ENCODE data around the gene TM7SF2. TPM values are rescaled to one million over a fixed set of nuclear protein-coding genes. Genes with fewer than 3 reads are reported as not detected.
"Not testable (repeated sequence)": the region's sequence is repeated elsewhere in the genome, so short reads cannot be mapped to it uniquely, and the experiment has no call there.

TM7SF2 gene
- polyA plus RNA-seq, 10 donors = 6.4 to 12.8 (median 10.2) TPM

- no peak for DNase-seq
Measured at GRCh38 chr11:65113839-65114238, 2.2 kb downstream of the TM7SF2 start.

GRCh38 chr11:65114538-65115171 is 3.0 kb downstream of the TM7SF2 start:
- no peak for DNase-seq

GRCh38 chr11:65115361-65116082 is 3.9 kb downstream of the TM7SF2 start:
- DNase-seq = no peak

GRCh38 chr11:65116370-65117205 is 4.9 kb downstream of the TM7SF2 start:
- no peak for DNase-seq

- DNase-seq = peak; percentile 99 to 100 (median 99)
Measured at GRCh38 chr11:65117206-65118096, 5.8 kb downstream of the TM7SF2 start, which contains the start of gene ZNHIT2. TSS of gene ZNHIT2 (minus strand) at chr11:65117701. CDS start at chr11:65117653, 48 bp downstream.

- DNase-seq = no peak
Measured at GRCh38 chr11:65118097-65118837, 6.6 kb downstream of the TM7SF2 start.

GRCh38 chr11:65118891-65119669 is 7.4 kb downstream of the TM7SF2 start:
- DNase-seq = not testable (repeated sequence)

GRCh38 chr11:65119670-65119995 is 8.0 kb downstream of the TM7SF2 start:
- no peak for DNase-seq

- DNase-seq = no peak
Measured at GRCh38 chr11:65120831-65121230, 9.2 kb downstream of the TM7SF2 start.

GRCh38 chr11:65121447-65121864 is 9.8 kb downstream of the TM7SF2 start:
- no peak for DNase-seq

- peak; percentile 95 to 99 (median 97) for DNase-seq
Measured at GRCh38 chr11:65121865-65122696, 10.4 kb downstream of the TM7SF2 start, which contains the start of the genes FAU and MRPL49. TSS of gene FAU (minus strand) at chr11:65122134. CDS start at chr11:65121813, 321 bp downstream. TSS of gene MRPL49 (plus strand) at chr11:65122321. CDS start at chr11:65122347, 26 bp downstream.

GRCh38 chr11:65124480-65125196 is 13.0 kb downstream of the TM7SF2 start:
- no peak for DNase-seq

- DNase-seq = no peak
Measured at GRCh38 chr11:65125197-65126056, 13.8 kb downstream of the TM7SF2 start.

- no peak for DNase-seq
Measured at GRCh38 chr11:65126624-65127274, 15.1 kb downstream of the TM7SF2 start.

- no peak for DNase-seq
Measured at GRCh38 chr11:65127473-65128181, 16.0 kb downstream of the TM7SF2 start.

Measured in muscle of back (tissue), 11 donors.